ENCODE measurements around the gene JAKMIP2.

Gene JAKMIP2

DNA sequence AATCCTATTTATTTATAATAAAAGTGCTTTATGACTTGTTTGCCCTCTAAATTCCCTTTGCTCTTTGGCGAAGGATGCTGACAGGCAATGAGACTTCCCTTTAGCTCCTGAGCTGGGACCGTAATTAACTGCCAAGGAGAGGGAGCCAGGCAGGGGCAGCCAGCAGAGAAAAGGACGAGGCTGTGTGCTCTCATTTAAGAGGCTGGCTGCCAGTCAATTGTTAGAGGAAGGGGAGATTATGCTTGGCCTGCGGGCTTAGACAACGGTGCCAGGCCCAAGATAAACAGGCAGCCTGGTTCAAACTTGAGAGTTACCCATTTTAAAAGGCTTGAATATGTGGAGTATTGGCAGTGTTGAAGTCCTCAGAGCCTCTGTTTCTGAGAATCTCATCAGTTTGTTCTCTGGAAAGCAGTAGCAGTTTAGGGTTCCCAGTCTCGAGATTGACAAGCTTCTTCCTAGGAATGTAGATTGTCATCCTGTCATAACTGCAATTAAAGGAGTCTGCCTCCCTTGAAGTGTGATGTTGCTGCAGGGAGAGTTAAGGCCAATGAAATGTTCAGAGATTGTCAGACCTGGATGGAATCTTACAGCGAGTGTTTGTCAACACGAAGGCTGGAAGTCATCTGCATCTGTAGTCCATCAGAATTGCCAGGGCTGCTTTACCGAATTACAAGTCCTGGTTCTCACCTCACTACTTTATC, 113.2 kb downstream of the JAKMIP2 start:
- no peak overlapping the region for H3K4me3 ChIP-seq (ENCODE audit: low read depth, low read length)
- TF ChIP-seq, protein P1, sequence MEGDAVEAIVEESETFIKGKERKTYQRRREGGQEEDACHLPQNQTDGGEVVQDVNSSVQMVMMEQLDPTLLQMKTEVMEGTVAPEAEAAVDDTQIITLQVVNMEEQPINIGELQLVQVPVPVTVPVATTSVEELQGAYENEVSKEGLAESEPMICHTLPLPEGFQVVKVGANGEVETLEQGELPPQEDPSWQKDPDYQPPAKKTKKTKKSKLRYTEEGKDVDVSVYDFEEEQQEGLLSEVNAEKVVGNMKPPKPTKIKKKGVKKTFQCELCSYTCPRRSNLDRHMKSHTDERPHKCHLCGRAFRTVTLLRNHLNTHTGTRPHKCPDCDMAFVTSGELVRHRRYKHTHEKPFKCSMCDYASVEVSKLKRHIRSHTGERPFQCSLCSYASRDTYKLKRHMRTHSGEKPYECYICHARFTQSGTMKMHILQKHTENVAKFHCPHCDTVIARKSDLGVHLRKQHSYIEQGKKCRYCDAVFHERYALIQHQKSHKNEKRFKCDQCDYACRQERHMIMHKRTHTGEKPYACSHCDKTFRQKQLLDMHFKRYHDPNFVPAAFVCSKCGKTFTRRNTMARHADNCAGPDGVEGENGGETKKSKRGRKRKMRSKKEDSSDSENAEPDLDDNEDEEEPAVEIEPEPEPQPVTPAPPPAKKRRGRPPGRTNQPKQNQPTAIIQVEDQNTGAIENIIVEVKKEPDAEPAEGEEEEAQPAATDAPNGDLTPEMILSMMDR (IDR thresholded peaks at IDR 0.05; ENCODE audit: low read depth, low read length, missing control alignments): no peak
- H3K36me3 ChIP-seq (replicated peaks): no peaks in the 10 kb centered on the region
- no peaks in the 10 kb centered on the region for H3K27me3 ChIP-seq (replicated peaks)
- DNase-seq: no peak
- no peak overlapping the region for H3K27ac ChIP-seq
- in situ Hi-C loops (cut with HindIII; ENCODE audit: low pct_ligation_motif_present, low sequenced_read_pairs): no loop called here

DNA sequence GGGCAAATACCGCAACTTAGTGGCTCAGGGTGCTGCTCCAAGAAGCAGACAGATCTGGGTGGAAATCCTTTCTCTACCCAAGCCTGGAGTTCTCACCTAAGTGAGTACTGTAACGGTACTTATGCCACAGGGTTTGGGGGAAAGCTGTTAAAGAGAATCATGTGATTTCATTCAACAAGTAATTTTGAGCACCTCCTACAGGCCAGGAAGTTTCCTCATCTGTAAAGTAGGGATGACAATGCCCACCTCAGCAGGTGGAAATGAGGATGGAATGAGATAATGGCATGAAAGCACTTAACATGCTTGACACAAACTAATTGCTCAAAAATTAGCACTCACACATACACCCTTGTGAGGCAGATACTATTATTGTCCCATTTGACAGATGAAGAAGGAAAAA, 114.1 kb downstream of the JAKMIP2 start:
- no peaks in the 10 kb centered on the region for H3K27me3 ChIP-seq (replicated peaks)
- in situ Hi-C loops (cut with HindIII; ENCODE audit: low pct_ligation_motif_present, low sequenced_read_pairs): no loop called here
- H3K27ac ChIP-seq: no peak overlapping the region
- no peaks in the 10 kb centered on the region for H3K36me3 ChIP-seq (replicated peaks)
- no peak for DNase-seq
- H3K4me3 ChIP-seq (ENCODE audit: low read depth, low read length): no peak overlapping the region
- TF ChIP-seq, protein P1 (IDR thresholded peaks at IDR 0.05; ENCODE audit: low read depth, low read length, missing control alignments): no peak

DNA sequence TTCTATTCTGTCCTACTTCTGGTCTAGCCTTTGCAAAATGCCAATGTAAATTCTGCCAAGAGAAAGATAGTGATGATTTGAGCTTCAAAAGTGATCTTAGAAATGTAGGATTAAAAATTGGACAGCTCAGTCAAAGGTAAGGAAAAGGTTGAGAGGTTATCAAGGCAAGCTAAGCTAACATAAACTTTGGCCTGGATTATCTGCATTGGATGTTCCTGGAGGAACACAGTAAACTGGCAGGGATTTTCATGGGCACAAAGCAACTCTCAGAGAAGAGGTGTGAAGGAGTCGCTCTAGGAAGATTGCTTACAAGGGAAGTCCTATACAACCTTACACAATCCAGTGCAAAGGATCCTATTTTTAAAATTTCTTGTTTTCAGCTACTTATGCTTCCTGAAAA, 115.2 kb downstream of the JAKMIP2 start:
- no peak overlapping the region for H3K4me3 ChIP-seq (ENCODE audit: low read depth, low read length)
- H3K36me3 ChIP-seq (replicated peaks): no peaks in the 10 kb centered on the region
- no peak overlapping the region for H3K27ac ChIP-seq
- in situ Hi-C loops (cut with HindIII; ENCODE audit: low pct_ligation_motif_present, low sequenced_read_pairs): no loop called here
- TF ChIP-seq, protein P1 (IDR thresholded peaks at IDR 0.05; ENCODE audit: low read depth, low read length, missing control alignments): no peak
- no peaks in the 10 kb centered on the region for H3K27me3 ChIP-seq (replicated peaks)
- DNase-seq: no peak

DNA sequence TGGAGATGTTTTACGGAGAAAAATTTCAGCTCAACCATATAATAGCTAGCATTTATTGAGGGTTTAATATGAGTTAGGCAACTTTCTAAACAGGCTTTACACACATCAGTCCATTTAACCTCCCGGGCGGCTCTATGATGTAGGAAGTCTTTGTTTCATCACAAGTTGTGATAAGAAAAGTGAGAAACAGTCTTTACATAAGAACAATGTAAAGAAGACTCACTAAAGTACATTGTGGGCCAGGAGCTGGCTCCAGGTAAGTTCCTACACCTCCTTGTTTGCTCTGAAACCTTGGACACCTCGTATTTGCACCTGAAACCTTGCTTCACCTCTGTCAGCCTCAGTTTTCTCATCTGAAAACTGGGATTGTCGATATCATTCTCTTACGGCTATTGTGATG, 116.1 kb downstream of the JAKMIP2 start:
- Histone ChIP-seq H3K4me3 (ENCODE audit: low read depth, low read length) (no peak overlapping the region), H3K27me3 (replicated peaks) (no peaks in the 10 kb centered on the region), H3K36me3 (replicated peaks) (no peaks in the 10 kb centered on the region), H3K27ac (no peak overlapping the region)
- TF ChIP-seq, protein P1 (IDR thresholded peaks at IDR 0.05; ENCODE audit: low read depth, low read length, missing control alignments): no peak
- no peak for DNase-seq
- in situ Hi-C loops (cut with HindIII; ENCODE audit: low pct_ligation_motif_present, low sequenced_read_pairs): no loop called here

DNA sequence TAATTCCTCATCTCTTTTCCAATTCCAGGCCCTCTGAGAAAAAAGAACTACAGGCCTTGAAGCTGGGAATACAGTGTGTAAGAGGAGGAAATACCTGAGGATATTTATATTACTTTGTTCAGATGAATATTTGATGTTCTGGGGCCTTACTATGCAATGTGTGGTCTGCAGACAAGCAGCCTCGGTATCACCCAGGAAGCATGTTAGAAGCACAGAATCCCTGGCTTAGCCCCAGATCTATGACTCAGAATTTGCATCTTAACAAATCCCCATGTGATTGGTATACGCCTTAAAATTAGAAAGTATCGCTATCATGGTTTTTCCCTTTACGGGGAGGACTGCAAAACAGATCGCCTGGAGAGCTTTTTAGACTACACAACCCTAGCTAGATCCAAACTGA, 121.0 kb downstream of the JAKMIP2 start:
- no peak overlapping the region for H3K4me3 ChIP-seq (ENCODE audit: low read depth, low read length)
- TF ChIP-seq, protein P1 (IDR thresholded peaks at IDR 0.05; ENCODE audit: low read depth, low read length, missing control alignments): no peak
- DNase-seq: no peak
- no peaks in the 10 kb centered on the region for H3K27me3 ChIP-seq (replicated peaks)
- H3K36me3 ChIP-seq (replicated peaks): no peaks in the 10 kb centered on the region
- no peak overlapping the region for H3K27ac ChIP-seq
- in situ Hi-C loops (cut with HindIII; ENCODE audit: low pct_ligation_motif_present, low sequenced_read_pairs): no loop called here

Measured in brain microvascular endothelial cell (primary cell).